Stimulated activated CD4-positive, alpha-beta T cell treated with anti-CD3 and anti-CD28 coated beads, Interleukin-15, amount 100 ng/mL, for 24 hours (primary cell): ENCODE data around the gene MSH3.
"Not testable (repeated sequence)": the region's sequence is repeated elsewhere in the genome, so short reads cannot be mapped to it uniquely, and the experiment has no call there.

Experiments used
- DNase-seq: peaks from one replicate; pipeline ENCODE4 v3.0.0-alpha.2; 2020

MSH3 gene

DNA sequence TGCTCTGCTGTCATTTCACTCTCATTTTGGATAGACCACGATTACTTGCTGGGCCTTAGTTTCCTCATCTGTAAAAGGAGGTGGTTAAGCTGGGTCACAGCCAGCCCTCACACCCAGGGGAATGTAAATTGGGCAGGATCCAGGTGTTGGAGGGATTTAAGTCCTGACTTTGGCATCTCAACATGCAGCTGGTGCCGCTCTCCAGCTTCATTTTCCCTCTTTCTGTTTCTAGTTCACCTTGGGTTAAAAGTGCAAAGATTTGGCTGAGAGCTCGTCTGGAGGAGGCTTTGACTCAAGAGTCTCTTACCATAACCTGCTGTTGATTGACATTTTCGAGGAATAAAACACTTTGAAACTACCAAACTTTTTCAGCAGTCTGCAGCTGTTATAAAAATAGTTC is 144.6 kb downstream of the MSH3 start:
- no peak for DNase-seq

DNA sequence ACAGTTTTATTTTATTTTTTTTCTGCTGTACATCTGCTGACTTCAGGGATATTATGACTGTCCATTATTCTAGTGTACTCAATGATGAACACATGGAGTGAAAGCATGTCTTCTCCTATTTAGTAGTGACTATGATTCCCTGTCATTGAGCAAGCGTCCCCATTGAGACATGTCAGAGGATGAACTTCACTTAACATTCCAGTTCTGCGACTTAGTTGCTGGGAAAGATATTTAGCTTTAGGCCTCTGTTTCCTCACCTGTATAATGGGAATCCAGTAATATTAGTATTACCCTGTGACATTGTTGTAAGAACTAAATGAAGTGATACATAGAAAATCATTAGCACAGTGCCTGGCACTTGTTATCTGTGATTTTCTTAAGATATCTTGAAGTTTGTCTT is 145.1 kb downstream of the MSH3 start:
- DNase-seq: no peak

DNA sequence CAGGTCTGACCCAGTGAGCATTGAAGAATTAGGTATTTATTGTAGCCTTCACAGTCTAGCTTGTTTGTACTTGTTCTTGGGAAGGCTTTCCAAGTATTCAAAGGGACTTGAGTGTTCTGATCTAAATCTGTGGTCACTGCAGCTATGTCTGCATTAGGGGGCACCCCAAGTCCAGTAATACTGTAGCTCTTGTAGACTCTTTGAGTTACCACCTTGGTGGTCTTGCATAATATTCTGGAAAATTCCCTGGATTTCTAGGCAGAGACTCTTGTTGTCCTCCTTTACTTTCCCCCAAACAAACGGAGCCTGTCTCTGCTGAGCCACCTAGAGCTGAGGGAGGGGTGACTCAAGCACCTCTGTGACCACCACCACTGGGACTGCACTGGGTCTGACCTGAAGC is 149.9 kb downstream of the MSH3 start:
- no peak for DNase-seq

DNA sequence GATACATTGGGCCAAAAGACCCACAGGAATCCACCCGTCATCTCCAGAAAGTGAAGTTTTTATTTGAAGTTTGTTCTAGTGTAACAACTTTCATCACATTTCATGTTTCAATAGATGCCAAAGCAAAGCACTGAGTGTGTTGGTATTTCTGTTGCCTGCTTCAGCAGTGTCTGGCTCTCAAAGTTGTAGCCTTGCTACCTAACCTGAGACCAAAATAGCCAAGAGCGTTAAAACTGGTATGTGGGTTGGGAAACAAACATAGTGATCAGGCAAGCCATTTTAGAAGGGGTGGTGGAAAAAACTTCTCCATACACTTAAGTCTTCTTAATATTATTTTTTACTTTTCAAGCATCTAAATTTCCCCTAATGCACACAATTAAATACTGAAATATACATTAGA is 150.6 kb downstream of the MSH3 start:
- DNase-seq: no peak

DNA sequence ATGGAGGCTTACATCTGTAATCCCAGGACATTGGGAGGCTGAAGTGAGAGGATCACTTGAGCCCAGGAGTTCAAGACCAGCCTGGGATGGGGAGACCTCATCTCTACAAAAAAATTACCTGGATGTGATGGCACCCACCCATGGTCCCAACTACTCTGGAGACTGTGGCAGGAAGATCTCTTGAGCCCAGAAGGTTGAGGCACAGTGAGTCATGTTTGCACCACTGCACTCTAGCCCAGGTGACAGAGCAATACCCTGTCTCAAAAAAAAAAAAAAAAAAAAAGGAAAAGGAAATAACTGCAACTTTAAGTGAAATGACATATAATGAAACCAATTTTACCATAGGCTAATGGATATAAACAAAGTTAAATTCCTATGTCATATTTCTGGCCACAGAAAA is 152.5 kb downstream of the MSH3 start:
- no peak for DNase-seq

DNA sequence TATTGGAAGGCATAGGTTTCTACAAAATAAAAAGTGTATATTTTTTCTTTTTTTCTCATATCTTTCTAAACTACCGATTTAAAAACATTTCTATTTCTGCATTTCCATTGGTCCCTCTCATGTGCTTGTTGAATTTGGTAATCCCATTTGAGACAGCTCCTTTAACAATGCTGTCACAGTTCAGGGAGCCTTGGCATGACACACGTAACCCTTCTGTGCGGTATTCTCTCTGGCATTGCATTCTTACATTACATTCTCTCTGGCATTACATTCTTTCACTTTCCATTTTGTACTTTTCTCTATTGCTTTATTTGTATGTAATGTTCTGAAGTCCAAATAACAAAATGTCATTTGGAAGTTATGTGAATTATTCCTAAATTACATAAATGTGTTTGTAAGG is 155.0 kb downstream of the MSH3 start:
- no peak for DNase-seq

DNA sequence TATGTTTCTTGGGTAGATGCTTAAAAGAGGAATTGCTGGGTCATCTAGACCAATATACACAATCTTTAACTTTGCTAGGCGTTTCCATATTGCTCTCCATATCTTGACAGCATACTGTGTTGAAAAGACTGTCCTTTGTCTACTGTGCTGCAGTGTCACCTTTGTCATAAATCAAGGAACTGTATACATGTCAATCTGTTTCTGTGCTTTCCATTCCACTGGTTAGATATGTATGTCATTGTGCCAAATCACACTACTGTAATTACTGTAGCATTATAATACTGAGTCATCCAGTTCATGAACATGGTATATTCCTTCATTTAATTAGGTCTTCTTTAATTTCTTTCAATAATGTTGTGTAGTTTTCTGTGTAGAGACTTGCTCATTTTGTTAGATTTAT is 156.0 kb downstream of the MSH3 start:
- DNase-seq: no peak

DNA sequence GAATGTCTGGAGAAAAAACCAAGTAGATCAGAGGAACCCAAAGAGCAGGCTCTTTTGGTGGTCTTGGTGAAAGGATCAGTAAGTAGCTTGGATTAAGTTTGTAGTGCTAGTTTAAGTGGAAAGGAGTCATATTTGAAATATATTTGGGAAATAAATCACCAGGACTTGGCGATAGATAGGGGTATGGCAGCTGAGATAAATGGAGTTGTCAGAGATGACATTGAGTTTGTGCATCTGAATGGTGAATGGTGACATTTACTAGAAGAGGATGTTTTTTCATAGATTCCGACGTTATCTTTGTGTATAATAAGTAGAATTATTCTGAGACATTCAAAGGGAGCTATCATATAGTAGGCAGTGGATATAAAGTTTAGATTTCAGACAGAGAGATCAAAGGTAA is 162.1 kb downstream of the MSH3 start:
- DNase-seq: no peak

DNA sequence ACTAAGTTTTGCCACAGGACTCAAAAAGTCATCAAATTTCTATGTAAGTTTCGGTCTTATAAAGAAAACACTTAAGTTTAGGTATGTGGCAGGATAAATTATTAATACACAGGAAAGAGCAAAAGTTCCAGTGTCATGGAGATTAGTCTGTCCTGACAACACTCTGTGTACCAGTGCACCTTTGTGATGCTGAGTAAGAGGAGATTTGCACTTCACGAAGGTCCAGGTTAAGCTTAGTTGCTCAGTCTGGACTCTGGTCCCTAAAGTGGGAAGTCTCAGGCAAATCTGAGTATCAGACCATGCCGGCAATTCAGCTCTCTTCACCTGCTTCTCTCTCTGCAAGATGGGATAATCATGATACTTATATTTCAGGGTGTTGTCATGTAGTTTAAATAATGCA is 166.2 kb downstream of the MSH3 start:
- no peak for DNase-seq

DNA sequence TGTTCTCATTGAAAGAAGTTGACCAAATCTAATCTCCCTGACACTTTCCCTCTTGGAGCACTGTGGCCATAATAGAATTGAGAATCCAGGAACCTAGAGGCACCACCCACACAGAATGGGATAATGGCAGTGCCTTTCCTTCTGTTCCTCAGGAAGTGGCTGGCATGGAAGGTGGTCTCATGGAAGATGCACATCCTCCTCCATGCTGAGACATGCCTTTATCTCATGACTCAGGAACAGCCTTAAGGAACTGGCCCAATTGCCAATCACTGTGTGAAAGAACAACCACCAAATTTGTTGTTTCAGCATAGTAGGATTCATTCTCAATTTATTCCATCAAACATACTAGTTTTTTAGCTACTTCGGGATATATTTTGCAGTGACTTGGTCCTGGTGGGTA is 168.2 kb downstream of the MSH3 start:
- DNase-seq: no peak

DNA sequence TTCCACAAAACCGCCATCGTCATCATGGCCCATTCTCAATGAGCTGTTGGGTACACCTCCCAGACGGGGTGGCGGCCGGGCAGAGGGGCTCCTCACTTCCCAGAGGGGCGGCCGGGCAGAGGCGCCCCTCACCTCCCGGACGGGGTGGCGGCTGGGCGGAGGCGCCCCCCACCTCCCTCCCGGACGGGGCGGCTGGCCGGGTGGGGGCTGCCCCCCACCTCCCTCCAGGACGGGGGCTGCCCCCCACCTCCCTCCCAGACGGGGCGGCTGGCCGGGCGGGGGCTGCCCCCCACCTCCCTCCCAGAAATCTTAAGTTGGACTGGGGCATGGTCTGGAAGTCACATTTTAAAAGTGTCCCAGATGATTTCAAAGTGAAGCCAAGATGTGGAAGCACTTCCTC is 169.7 kb downstream of the MSH3 start:
- not testable (repeated sequence) for DNase-seq

DNA sequence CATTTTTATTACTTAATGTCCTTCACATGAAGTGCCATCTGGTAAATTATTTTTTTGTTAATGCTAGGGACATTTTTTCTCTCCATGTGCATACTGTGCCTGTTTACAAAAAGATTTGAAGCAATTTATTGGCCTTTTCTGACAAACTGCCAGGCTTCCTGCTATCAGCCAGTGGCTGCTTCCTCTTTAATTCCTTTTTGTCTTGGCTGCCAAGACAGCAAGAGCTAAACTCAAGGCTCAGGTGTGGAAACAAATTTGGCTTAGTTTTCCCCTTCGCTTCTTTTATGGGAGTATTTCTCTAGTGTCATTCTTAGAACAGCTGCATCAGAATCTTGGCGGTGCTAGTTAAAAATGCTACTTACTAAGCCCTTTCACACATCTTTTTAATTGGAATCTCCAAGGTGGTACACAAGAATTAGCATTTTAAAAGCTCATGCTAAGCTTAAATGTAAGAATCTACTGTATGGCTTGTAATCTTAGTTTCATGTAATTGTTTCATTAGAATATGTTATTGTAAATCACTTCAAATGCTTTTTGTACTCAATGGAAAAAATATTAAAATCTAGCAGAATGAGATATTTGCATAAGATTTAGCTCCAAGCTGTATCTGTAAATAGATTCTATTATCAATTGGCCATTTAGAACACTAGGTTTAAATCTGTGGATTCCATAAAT is 171.5 kb downstream of the MSH3 start:
- no peak for DNase-seq

DNA sequence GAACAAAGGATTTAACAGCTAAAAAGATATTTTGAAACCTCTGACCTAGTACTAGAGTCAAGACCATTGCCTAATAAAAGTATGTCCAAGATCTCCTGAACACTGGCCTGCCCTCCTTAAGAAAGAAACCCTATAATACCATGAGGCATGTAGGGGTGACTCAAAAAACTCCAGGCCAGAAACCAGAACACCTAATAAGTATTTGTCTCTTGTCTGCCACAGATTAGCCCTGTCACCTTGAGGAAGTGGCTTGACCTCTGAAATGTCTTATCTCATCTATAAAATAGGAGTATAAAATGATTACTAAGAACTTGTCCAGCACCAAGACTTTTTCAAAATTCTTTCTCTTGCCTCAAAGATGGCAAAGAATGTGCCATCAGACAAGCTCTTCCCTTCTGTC is 180.3 kb downstream of the MSH3 start:
- no peak for DNase-seq

DNA sequence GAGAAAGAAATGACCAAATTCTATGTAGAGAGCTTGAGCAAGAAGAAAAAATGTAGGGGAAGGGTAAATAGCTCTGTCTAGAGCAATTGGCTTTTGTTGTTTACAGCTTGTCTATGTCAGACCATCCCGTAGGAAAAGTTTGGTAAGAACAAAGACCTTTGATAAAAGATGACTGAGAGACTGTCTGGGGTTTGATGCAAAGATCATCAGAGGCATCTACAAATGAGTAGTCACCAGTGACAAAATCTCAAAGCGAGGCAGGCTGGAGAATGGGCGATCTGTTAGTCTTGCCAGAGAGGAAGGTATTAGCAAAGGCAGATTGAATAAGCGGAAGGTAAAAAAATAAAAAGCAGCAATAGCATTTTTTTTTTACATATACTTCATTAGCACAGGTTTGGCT is 180.7 kb downstream of the MSH3 start:
- no peak for DNase-seq

DNA sequence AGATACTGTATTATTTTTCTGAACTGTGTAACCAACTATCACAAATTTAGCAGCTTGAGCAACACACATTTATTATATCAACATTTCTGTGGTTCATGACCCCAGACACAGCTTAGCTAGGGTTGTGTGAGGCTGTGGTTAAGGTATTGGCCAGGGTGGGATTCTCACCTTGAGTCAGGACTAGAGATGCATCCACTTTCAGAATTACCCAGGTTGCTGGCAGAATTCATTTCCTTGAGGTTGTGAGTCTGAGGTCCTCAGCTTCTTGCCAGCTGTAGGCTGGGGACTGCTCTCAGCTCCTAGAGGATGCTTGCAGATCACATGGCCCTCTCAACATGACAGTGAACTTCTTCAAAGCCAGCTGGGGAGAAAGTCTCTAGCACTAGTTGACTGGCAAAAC is 183.2 kb downstream of the MSH3 start:
- DNase-seq: peak; percentile 26

DNA sequence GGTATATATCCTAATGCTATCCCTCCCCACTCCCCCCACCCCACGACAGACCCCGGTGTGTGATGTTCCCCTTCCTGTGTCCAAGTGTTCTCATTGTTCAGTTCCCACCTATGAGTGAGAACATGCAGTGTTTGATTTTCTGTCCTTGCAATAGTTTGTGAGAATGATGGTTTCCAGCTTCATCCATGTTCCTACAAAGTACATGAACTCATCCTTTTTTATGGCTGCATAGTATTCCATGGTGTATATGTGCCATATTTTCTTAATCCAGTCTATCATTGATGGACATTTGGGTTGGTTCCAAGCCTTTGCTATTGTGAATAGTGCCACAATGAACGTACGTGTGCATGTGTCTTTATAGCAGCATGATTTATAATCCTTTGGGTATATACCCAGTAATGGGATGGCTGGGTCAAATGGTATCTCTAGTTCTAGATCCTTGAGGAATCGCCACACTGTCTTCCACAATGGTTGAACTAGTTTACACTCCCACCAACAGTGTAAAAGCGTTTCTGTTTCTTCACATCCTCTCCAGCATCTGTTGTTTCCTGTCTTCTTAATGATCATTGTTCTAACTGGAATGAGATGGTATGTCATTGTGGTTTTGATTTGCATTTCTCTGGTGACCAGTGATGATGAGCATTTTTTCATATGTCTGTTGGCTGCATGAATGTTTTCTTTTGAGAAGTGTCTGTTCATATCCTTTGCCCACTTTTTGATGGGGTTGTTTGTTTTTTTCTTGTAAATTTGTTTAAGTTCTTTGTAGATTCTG is 186.8 kb downstream of the MSH3 start:
- not testable (repeated sequence) for DNase-seq

DNA sequence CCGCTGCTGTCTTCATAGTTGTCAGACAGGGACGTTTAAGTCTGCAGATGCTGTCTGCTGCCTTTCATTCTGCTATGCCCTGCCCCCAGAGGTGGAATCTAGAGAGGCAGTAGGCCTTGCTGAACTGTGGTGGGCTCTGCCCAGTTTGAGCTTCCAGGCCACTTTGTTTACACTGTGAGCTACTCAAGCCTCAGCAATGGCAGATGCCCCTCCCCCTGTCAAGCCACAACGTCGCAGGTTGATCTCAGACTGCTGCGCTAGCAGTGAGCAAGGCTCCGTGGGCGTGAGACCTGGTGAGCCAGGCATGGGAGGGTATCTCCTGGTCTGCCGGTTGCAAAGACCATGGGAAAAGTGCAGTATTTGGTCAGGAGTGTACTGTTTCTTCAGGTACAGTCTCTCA is 192.0 kb downstream of the MSH3 start:
- DNase-seq: not testable (repeated sequence)

DNA sequence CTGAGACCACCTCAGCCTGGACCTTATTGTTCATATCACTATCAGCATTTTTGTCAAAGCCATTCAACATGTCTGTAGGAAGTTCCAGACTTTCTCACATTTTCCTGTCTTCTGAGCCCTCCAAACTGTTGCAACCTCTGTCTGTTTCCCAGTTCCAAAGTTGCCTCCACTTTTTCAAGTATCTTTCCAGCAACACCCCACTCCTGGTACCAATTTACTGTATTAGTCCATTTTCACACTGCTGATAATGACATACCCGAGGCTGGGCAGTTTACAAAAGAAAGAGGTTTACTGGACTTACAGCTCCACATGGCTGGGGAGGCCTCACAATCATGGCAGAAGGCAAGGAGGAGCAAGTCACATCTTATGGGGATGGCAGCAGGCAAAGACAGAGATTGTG is 195.7 kb downstream of the MSH3 start:
- DNase-seq: not testable (repeated sequence)

DNA sequence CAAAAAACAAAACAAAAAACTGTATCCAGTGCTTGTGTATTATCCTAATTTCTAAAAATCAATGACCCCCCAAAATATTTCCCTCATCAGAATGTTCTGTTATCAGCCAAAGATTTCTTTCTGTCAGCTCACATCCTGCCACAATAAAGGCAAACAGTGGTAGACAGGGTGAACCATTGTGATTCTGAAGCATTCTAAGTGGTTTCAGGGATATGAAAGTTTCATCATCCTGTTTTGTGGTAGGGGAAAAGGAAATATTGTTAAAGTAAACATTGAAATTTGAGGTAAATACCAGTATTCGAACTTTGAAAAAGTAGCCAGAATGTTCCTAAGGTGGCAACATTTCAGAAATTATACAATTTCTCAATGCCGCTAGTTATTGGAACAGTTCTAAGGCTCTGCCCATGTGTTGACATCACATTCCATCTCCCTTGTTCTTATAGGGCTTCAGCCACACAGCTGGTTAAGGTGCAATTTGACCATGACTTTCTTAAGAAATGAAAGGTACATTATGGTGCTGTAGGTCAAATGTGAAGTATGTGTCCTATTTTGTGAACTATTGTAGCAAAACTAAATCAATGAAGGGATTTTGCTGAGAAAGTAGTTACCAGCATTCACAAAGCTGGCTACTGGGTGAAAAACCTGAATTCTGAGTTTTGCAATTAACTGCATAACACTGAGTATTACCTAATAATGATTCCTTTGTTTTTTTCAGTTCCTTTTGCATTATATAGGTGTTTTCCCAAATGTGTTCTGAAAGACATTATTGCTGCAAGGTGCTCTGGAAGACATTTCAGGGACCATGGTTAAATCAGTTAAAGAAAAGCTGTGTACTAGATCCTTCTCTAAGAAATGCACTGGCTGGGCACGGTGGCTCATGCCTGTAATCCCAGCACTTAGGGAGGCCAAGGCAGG is 198.1 kb downstream of the MSH3 start:
- DNase-seq: no peak

DNA sequence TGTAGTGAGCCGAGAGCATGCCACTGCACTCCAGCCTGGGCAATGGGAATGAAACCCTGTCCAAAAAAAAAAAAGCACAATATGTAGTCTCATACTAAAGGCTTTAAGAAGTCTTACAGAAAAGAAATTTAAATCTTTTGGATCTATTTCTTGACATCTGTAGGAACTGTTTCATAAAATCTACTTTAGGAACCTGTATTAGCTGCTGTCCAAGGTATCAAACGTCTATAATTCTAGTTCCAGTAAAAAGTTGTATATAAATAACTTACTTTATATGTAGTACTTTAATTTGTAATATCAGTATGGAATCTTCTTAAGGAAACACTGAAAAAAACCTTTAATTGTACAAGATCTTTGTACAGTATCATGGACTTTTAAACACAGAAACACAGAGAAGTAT is 199.0 kb downstream of the MSH3 start:
- no peak for DNase-seq

DNA sequence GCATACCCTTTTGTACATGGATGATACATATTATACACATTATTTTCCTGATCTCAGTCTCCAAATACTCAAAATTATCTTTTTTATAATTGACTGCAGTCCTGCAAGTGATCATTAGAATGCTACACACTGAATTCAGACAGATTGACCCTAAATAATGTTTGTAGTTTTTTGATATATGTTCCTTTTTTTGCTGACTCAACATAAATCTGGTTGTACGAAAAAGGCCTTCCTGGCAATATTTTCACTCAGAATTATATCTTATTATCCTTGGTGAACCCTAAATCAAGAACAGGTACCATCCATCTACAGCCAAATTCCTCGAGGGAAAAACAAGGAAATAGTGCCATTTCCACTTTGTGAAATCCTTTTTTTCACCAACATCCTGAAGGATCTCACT is 200.1 kb downstream of the MSH3 start:
- no peak for DNase-seq

DNA sequence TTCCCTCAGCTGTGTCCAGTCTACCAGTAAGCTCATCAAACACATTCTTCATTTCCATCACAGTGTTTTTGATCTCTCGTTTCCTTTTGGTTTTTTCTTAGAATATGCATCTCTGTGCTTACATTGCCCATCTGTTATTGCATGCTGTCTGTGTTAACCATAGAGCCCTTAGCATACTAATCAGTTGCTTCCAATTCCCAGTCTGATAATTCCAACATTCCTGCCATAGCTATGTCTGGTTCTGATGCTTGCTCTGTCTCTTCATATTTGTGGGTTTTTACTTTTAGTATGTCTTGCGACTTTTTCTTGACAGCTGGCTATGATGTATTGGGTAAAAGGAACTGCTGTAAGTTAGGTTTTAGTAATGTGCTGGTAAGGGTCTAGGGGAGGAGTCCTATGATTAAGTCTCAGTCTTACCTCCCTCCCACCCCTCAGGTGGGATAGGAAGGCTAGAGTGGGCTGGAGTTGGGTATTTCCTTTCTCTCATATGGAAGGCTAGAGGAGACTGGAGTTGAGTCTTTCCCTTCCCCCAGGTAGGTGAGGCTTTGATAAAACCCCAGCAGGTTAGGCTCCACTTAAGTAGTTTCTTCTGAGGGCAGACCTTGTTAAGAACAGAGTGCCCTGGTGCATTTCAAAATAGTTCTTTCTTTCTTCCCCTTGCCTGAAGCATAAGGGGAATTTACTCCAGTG is 206.6 kb downstream of the MSH3 start:
- DNase-seq: no peak

DNA sequence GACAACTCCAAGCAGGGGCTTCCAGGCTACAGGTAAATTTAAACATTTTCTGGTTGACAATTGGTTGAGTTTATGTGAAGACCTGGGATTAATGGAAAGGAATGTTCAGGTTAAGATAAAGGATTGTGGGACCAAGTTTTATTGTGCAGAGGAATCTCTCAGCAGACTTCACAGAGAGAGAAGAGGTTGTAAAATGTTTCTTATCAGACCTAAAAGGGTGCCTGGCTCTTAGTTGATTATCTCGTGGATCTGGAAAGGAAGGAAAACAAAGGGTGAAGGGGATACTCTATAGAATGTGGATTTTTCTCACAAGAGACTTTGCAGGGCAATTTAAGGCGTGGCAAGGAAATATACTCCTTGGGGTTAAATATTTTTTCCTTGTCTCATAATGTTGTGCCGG is 209.3 kb downstream of the MSH3 start:
- no peak for DNase-seq
